SK-N-MC (cell line): ENCODE measurements around the gene CPNE5.

Source experiments
- EZH2 ChIP-seq: fragments of 200-600 bp; sonication (generic); IDR thresholded peaks from one replicate; pipeline ENCODE4 v1.6.1; 2017; ENCODE audit warnings: antibody characterized with exemption
- FOXP2 ChIP-seq: optimal IDR thresholded peaks from 2 replicates; pipeline ENCODE3; 2011; ENCODE audit warnings: mild to moderate bottlenecking, moderate library complexity; ENCODE audit not compliant: insufficient read depth; ENCODE audit errors: extremely low read length, control extremely low read depth
- POLR2AphosphoS5 ChIP-seq: IDR thresholded peaks from 2 replicates; pipeline ENCODE4 v1.6.1; 2012; ENCODE audit warnings: mild to moderate bottlenecking, low read depth, low read length, borderline replicate concordance

DNA sequence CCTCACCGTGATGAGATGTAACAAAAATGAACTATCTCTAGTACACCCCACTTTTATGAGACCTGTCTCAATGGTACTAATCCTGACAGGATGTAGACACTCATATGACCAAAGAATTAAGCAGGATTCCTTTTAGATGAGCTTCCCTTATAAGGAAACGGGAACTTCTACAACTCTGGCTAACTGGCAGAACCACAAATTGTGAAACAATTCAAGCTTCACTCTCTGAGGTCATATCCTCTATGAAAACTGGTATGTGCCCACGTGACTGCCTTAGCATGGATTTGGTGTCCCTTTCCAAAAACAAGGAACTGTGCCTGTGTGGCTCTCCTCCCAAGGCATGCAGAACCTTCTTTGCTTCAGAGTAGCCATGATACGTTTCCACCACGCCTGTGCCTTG is 14.1 kb upstream of the CPNE5 start:
- TF ChIP-seq EZH2 = no peak
- no peak for TF ChIP-seq POLR2AphosphoS5
- no peak for TF ChIP-seq FOXP2
